Measurements from ENCODE around the gene USP46.

DNA sequence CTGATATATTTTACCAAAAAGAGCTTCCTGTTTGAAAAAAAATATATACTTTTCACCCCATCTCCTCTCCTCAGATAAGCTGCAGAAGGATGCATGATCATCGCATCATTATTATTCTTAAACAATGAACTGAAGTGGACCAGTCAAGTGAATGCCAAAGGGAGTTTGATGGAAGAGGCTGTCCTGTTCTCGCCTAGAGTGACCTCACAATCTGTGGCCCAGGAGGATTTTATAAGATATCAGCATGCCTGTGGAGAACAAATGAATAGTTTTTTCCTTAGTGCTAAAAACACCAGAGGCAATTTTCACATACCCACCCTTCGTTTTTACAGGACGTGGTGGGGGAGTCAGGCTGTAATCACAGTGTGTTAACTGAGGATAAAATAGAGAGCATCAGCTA lies 112.7 kb downstream of the USP46 start:
- TF ChIP-seq CTCF (IDR thresholded peaks at IDR 0.05) (no peak), EP300 (IDR thresholded peaks at IDR 0.05) (no peak), POLR2A (IDR thresholded peaks at IDR 0.05) (no peak)
